Uterus (tissue), 4 donors: ENCODE data around the gene MUC5B. TPM values are rescaled to one million over a fixed set of nuclear protein-coding genes. Genes with fewer than 3 reads are reported as not detected.

Experiments used
- DNase-seq, 2 donors: peaks; one replicate each; pipeline ENCODE4 v3.0.0-alpha.2; 2019 to 2020
- H3K27ac ChIP-seq, 2 donors: fragments of 200-600 bp; sonication (generic); 1 replicate in 1 of 2; 2 replicates in 1 of 2; pipeline ENCODE4 v1.5.1; 2016 to 2018
- H3K27me3 ChIP-seq, 2 donors: fragments of 200-600 bp; sonication (generic); one replicate each; pipeline ENCODE4 v1.5.1; 2018 to 2019; ENCODE audit warnings: control low read depth in 1 of 2
- H3K36me3 ChIP-seq, 2 donors: fragments of 200-600 bp; sonication (generic); one replicate each; pipeline ENCODE4 v1.5.1; 2019; ENCODE audit warnings: control low read depth in 1 of 2
- H3K4me1 ChIP-seq, 2 donors: fragments of 200-600 bp; sonication (generic); one replicate each; pipeline ENCODE4 v1.5.1; 2018 to 2019; ENCODE audit warnings: control low read depth in 1 of 2
- H3K4me3 ChIP-seq, 2 donors: fragments of 200-600 bp; sonication (generic); 1 replicate in 1 of 2; 2 replicates in 1 of 2; pipeline ENCODE4 v1.5.1; 2018 to 2019; ENCODE audit warnings: mild to moderate bottlenecking in 1 of 2
- H3K9me3 ChIP-seq, 2 donors: fragments of 200-600 bp; sonication (generic); one replicate each; pipeline ENCODE4 v1.5.1; 2019; ENCODE audit warnings: control low read depth in 1 of 2
- POLR2A ChIP-seq, 2 donors: fragments of 450-650 bp; IDR thresholded peaks; one replicate each; pipeline ENCODE4 v1.6.1; 2016; ENCODE audit warnings: antibody characterized with exemption in 2 of 2, mild to moderate bottlenecking in 1 of 2, moderate library complexity in 1 of 2
- intact Hi-C: fragments of 100-400 bp; cut with DNase I; formaldehyde crosslinking; loops from one replicate; pipeline ENCODE4 v1.15.1; 2023; ENCODE audit warnings: low total_unique reads
- total RNA-seq, 4 donors: library from RNA; depleted of rRNA in 3 of 4; stranded (reverse); fragments of >200 nt in 3 of 4; gene quantifications; one replicate each; pipeline versions ENCODE4 v1.1.0 to v1.2.4, GENCODE V29; 2014 to 2023
- TF ChIP-seq, protein P1 (sequence below), 4 experiments: fragments of 200-600 bp in 2 of 4; fragments of 450-650 bp in 2 of 4; sonication (generic) in 2 of 4; IDR thresholded peaks; one replicate each; pipeline ENCODE4 v1.5.1; 2016 to 2019; ENCODE audit warnings: antibody characterized with exemption in 4 of 4, mild to moderate bottlenecking in 2 of 4, moderate library complexity in 1 of 4
- donor health status: DM: yes; HTN: yes; CAD: no.

MUC5B gene
- total RNA-seq, 4 donors from 2014 or later, result under 0.01 to 3.8 (median 0.71) TPM

DNA sequence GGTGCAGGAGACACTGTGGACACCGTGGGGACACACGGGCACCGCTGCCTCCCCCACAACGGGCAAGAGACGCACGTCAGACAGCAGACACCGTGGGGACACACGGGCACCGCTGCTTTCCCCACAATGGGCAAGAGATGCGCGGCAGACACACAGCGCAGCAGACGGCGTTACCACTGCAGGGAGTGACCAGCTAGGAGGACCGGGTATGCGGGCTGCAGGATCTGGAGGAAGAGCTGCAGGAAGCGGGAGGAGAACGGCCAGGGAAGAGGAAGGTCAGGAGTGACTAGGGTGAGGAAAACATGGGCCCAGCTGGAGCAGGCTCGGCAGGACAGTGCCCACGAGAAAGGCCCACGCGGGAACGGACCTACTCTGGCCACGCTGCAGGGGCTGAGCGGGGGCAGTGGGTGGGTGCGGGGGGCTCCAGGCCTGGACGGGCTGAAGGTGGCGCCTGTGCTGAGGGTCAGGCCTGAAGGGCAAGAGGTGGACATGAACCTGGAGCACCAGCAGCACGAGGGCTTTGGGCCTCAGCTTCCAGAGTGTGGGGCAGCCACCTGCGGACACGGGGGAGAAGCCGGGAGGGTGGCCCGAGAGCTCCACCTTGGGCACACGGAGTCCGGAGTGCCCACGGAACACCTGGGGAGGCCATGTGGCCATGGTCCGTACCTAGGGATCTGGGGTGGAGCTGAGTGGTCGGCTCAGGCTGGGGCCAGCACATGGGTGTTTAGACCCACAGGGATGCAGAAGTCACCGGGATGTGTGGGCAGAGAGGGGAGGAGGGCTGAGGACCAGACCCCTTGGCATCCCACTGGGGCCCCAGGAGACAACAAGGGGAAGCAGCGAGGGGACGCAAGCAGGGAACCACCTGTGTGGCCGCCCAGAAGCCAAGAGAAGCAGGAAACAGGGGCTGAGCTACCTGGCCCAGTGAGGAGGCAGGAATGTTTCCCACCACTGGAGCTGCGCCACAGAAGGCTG lies 70.1 kb downstream of the MUC5B start:
- Histone ChIP-seq H3K36me3 (no peaks in the 10 kb centered on the region), H3K27me3 (no peaks in the 10 kb centered on the region), H3K27ac (no peak overlapping the region), H3K9me3 (no peaks in the 10 kb centered on the region), H3K4me1 (peaks cover 0 to 3% of the 10 kb centered on the region in 2 donors), H3K4me3 (no peak overlapping the region)
- peak in 1 of 2 donors; percentile 10 for DNase-seq
- intact Hi-C loops, result no loop called here
- TF ChIP-seq, protein P1, sequence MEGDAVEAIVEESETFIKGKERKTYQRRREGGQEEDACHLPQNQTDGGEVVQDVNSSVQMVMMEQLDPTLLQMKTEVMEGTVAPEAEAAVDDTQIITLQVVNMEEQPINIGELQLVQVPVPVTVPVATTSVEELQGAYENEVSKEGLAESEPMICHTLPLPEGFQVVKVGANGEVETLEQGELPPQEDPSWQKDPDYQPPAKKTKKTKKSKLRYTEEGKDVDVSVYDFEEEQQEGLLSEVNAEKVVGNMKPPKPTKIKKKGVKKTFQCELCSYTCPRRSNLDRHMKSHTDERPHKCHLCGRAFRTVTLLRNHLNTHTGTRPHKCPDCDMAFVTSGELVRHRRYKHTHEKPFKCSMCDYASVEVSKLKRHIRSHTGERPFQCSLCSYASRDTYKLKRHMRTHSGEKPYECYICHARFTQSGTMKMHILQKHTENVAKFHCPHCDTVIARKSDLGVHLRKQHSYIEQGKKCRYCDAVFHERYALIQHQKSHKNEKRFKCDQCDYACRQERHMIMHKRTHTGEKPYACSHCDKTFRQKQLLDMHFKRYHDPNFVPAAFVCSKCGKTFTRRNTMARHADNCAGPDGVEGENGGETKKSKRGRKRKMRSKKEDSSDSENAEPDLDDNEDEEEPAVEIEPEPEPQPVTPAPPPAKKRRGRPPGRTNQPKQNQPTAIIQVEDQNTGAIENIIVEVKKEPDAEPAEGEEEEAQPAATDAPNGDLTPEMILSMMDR (IDR thresholded peaks at IDR 0.05), result no peak
- TF ChIP-seq POLR2A (IDR thresholded peaks at IDR 0.05), result no peak

DNA sequence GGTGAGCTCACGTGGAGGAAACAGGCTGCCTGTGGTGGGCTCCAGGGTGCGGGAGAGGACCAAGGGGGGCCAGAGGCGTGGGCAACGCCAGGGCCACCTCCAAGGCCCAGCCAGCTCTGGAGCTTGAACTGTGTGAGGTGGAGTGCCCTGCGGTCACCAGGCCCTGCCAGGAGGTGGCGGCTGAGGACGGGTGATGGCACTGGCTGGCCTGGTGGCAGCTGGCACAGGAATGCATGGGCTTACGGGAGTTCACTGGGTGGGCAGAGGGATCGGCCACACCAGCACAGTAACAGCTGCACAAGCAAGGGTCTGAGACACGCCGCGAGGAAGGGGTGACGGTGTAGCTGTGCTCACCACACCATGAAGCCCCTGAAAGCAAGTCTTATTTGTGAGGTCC lies 70.8 kb downstream of the MUC5B start:
- Histone ChIP-seq H3K27me3 (no peaks in the 10 kb centered on the region), H3K4me1 (peaks cover 0 to 6% of the 10 kb centered on the region in 2 donors), H3K9me3 (no peaks in the 10 kb centered on the region), H3K36me3 (no peaks in the 10 kb centered on the region), H3K27ac (no peak overlapping the region), H3K4me3 (no peak overlapping the region)
- intact Hi-C loops, result no loop called here
- DNase-seq, result no peak
- TF ChIP-seq, protein P1 (IDR thresholded peaks at IDR 0.05), result no peak
- TF ChIP-seq POLR2A (IDR thresholded peaks at IDR 0.05), result no peak

DNA sequence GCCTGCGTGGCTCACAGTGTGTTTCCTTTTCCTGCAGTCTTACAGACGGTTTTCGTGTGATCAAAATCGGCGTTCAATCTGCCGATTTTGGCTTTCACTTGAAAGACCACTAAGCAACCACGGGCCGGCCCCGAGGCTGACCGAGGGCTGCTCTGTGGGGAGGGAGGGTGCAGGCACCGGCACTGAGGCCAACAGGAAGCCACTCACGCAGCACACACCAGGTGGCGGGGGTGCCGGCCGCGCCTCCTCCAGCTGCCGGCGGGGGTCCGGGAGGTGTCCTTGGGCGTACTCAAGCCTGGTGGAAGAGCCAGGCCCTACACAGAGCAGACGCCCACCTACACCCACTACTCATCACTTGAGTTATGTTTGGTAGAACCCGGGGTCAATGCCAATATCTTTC lies 72.2 kb downstream of the MUC5B start:
- TF ChIP-seq, protein P1 (IDR thresholded peaks at IDR 0.05), result no peak
- TF ChIP-seq POLR2A (IDR thresholded peaks at IDR 0.05), result no peak
- intact Hi-C loops, result no loop called here
- H3K36me3 ChIP-seq, result no peaks in the 10 kb centered on the region
- no peaks in the 10 kb centered on the region for H3K9me3 ChIP-seq
- H3K4me3 ChIP-seq, result no peak overlapping the region
- H3K27me3 ChIP-seq, result no peaks in the 10 kb centered on the region
- H3K27ac ChIP-seq, result no peak overlapping the region
- peak in 1 of 2 donors; percentile 6 for DNase-seq
- H3K4me1 ChIP-seq, result peaks cover 0 to 12% of the 10 kb centered on the region in 2 donors

DNA sequence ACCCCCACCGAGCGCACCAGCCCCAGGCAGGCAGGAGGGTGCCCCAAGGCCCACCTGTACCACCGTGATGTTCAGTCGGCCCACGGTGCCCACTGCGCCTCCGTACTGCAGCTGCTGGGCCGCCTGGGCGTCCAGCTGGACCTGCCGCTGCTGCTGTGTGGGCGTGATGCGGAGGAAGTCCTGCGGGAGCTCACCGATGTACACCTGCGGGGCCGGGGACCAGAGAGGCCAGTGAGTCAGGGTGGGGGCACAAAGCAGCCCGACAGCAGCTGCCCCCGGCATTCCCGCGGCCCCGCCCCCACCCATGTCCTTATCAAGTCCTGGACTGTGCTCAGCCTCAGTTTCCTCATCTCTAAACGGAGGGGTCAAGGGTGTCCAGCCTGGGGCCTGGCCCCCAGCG lies 72.7 kb downstream of the MUC5B start:
- no peak overlapping the region for H3K27ac ChIP-seq
- H3K4me1 ChIP-seq, result peaks cover 0 to 12% of the 10 kb centered on the region in 2 donors
- H3K27me3 ChIP-seq, result no peaks in the 10 kb centered on the region
- no peaks in the 10 kb centered on the region for H3K36me3 ChIP-seq
- DNase-seq, result peak in 1 of 2 donors; percentile 14
- no peak for TF ChIP-seq POLR2A (IDR thresholded peaks at IDR 0.05)
- no peak overlapping the region for H3K4me3 ChIP-seq
- H3K9me3 ChIP-seq, result no peaks in the 10 kb centered on the region
- intact Hi-C loops, result no loop called here

DNA sequence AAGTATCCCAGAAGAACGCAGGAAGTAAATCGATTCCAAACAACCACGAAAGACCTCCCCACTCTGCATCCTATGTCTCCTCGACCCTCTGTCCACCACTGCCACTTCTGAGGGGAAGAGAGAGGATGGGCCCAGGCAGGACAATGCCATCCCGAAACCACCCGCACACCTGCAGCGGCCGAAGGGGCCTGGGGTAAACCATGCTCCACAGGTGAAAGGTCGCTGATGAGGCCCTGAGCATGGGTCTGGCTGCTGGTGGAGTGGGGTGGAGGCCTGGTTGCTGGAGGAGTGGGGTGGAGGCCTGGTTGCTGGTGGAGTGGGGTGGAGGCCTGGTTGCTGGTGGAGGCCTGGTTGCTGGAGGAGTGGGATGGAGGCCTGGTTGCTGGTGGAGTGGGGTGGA lies 73.4 kb downstream of the MUC5B start:
- Histone ChIP-seq H3K36me3 (no peaks in the 10 kb centered on the region), H3K4me3 (no peak overlapping the region), H3K4me1 (peaks cover 0 to 12% of the 10 kb centered on the region in 2 donors), H3K27ac (no peak overlapping the region), H3K9me3 (no peaks in the 10 kb centered on the region), H3K27me3 (no peaks in the 10 kb centered on the region)
- TF ChIP-seq, protein P1 (IDR thresholded peaks at IDR 0.05), result no peak
- intact Hi-C loops, result no loop called here
- DNase-seq, result peak in 1 of 2 donors; percentile 11
